A673 (cell line): ENCODE results near the gene CLN5. TPM values are rescaled to one million over a fixed set of nuclear protein-coding genes. Genes with fewer than 3 reads are reported as not detected.

Experiments used
- BruUV-seq: library from RNA; stranded (reverse); fragments of 400-500 nt; replicated peaks from 2 replicates; lab custom pipeline; 2021; lab: Mats Ljungman, UMichigan
- CTCF ChIA-PET: fragments of 300-600 bp; sonication (Branson Sonifier 250); formaldehyde crosslinking; loops from one replicate; lab custom pipeline; 2022; ENCODE audit warnings: antibody characterized with exemption; lab: Charles Lee
- POLR2A ChIA-PET: fragments of 300-600 bp; sonication (Branson Sonifier 250); formaldehyde crosslinking; loops from one replicate; lab custom pipeline; 2022; ENCODE audit warnings: antibody characterized with exemption; ENCODE audit not compliant: low non-redundant PET; lab: Charles Lee
- DNase-seq: peaks from one replicate; pipeline ENCODE4 v3.0.0-alpha.2; 2015; ENCODE audit warnings: low spot score
- H3K27ac ChIP-seq: fragments of 200-600 bp; sonication (generic); 2 replicates; pipeline ENCODE4 v1.5.1; 2016; ENCODE audit warnings: mixed run types, low read depth, mild to moderate bottlenecking, mixed read lengths, antibody characterized with exemption, low read length; ENCODE audit not compliant: poor library complexity, severe bottlenecking
- H3K27me3 ChIP-seq: fragments of 200-600 bp; sonication (generic); replicated peaks from 2 replicates; pipeline ENCODE4 v1.6.1; 2017; ENCODE audit warnings: mixed run types, low read depth, mild to moderate bottlenecking, mixed read lengths, antibody characterized with exemption, low read length; ENCODE audit not compliant: insufficient read depth, poor library complexity
- H3K36me3 ChIP-seq: fragments of 200-600 bp; sonication (generic); 2 replicates; pipeline ENCODE4 v1.6.1; 2016; ENCODE audit warnings: mixed run types, mild to moderate bottlenecking, mixed read lengths, antibody characterized with exemption, low read length; ENCODE audit not compliant: insufficient read depth, poor library complexity, severe bottlenecking
- H3K4me1 ChIP-seq: fragments of 200-600 bp; sonication (generic); 2 replicates; pipeline ENCODE4 v1.6.1; 2017; ENCODE audit warnings: mixed run types, mild to moderate bottlenecking, mixed read lengths, antibody characterized with exemption, low read length; ENCODE audit not compliant: insufficient read depth, poor library complexity, severe bottlenecking
- H3K4me3 ChIP-seq: fragments of 200-600 bp; sonication (generic); 2 replicates; pipeline ENCODE4 v1.5.1; 2016; ENCODE audit warnings: low read depth, mixed run types, mild to moderate bottlenecking, mixed read lengths, low read length; ENCODE audit not compliant: poor library complexity, severe bottlenecking
- H3K9me3 ChIP-seq: fragments of 200-600 bp; sonication (generic); 2 replicates; pipeline ENCODE4 v1.6.1; 2016; ENCODE audit warnings: mixed run types, low read depth, mild to moderate bottlenecking, mixed read lengths, antibody characterized with exemption, low read length; ENCODE audit not compliant: poor library complexity, severe bottlenecking
- EZH2 ChIP-seq: fragments of 200-600 bp; sonication (generic); IDR thresholded peaks from 2 replicates; pipeline ENCODE4 v1.6.1; 2017; ENCODE audit warnings: borderline replicate concordance, low read depth, mild to moderate bottlenecking, mixed read lengths, antibody characterized with exemption, low read length; ENCODE audit not compliant: poor library complexity, severe bottlenecking
- intact Hi-C: fragments of 100-400 bp; cut with micrococcal nuclease; formaldehyde crosslinking; loops from one replicate; pipeline ENCODE4 v1.10.0; 2022; ENCODE audit not compliant: unreplicated experiment
- total RNA-seq: library from RNA; stranded (reverse); gene quantifications from 2 replicates; pipeline ENCODE4 v1.2.3, GENCODE V29; 2021
- TF ChIP-seq, protein P1 (sequence below): fragments of 300-800, 200-600 bp; sonication (generic); conservative IDR thresholded peaks from 2 replicates; pipeline ENCODE4 v1.5.1; 2017; ENCODE audit warnings: low read depth, mild to moderate bottlenecking, antibody characterized with exemption, low read length, moderate library complexity, mixed read lengths

CLN5 gene
- total RNA-seq, 1 experiment from 2014 or later: 13.7 TPM

DNA sequence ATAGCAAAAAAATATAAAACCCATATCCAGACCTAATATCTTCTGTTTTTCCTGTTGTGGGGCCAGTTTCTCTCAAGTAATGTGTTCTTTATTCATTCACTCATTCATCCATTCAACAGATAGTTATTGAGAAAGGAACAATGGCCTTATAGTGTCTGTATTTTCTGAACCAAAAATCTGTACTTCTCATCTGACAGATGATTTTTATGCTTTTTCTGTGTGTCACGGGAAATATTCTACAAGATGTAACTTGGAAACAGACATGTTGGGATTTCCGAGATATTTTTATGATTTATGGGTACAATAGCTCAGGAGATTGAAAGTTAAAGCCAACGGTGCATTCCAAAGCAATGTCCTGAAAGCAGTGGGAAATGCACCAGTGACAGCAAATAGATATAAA is 37.9 kb upstream of the CLN5 start:
- DNase-seq: no peak
- no peaks in the 10 kb centered on the region for H3K27me3 ChIP-seq
- CTCF ChIA-PET: no interaction called here
- TF ChIP-seq EZH2: no peak
- TF ChIP-seq, protein P1, sequence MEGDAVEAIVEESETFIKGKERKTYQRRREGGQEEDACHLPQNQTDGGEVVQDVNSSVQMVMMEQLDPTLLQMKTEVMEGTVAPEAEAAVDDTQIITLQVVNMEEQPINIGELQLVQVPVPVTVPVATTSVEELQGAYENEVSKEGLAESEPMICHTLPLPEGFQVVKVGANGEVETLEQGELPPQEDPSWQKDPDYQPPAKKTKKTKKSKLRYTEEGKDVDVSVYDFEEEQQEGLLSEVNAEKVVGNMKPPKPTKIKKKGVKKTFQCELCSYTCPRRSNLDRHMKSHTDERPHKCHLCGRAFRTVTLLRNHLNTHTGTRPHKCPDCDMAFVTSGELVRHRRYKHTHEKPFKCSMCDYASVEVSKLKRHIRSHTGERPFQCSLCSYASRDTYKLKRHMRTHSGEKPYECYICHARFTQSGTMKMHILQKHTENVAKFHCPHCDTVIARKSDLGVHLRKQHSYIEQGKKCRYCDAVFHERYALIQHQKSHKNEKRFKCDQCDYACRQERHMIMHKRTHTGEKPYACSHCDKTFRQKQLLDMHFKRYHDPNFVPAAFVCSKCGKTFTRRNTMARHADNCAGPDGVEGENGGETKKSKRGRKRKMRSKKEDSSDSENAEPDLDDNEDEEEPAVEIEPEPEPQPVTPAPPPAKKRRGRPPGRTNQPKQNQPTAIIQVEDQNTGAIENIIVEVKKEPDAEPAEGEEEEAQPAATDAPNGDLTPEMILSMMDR: no peak
- POLR2A ChIA-PET: no interaction called here
- no peaks in the 10 kb centered on the region for H3K9me3 ChIP-seq
- BruUV-seq: no TSS peak
- no peak overlapping the region for H3K4me3 ChIP-seq
- H3K36me3 ChIP-seq: no peaks in the 10 kb centered on the region
- intact Hi-C loops: no loop called here
- H3K4me1 ChIP-seq: no peaks in the 10 kb centered on the region
- no peak overlapping the region for H3K27ac ChIP-seq

DNA sequence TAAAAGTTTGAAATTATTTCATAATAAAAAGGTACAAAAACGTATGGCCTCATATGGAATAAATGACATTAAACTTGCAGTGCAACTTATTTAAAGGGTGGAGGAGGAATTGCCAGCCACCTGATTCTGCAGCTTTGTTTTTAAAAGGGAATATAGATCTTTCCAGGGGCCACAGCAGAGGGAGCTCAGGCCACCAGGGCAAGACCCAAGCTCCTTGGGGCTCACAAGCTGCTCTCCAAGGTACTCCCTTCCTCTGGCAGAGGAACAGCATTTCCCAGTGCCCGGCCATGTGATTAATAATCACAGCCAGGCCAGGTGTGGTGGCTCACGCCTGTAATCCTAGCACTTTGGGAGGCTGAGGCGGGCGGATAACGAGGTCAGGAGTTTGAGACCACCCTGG is 37.3 kb upstream of the CLN5 start:
- no peak for DNase-seq
- no peaks in the 10 kb centered on the region for H3K4me1 ChIP-seq
- intact Hi-C loops: no loop called here
- no peaks in the 10 kb centered on the region for H3K27me3 ChIP-seq
- no peaks in the 10 kb centered on the region for H3K36me3 ChIP-seq
- ChIA-PET CTCF (no interaction called here), POLR2A (no interaction called here)
- no peak overlapping the region for H3K4me3 ChIP-seq
- H3K9me3 ChIP-seq: no peaks in the 10 kb centered on the region
- no peak for TF ChIP-seq EZH2
- TF ChIP-seq, protein P1: no peak
- H3K27ac ChIP-seq: no peak overlapping the region
- BruUV-seq: no TSS peak

DNA sequence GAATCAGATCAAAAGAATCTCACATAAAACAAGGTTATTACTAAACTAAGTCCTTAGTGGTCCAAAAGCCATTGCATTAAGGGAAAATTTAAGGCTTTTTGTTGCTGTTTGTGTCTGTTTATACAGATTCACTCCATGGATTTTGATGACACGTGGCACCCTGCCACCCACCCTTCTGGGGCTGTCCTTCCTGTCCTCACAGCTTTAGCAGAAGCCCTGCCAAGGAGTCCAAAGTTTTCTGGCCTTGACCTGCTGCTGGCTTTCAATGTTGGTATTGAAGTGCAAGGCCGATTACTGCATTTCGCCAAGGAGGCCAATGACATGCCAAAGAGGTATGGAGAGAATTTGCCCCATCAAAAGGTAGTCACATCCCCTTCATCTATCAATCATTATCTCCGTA is 36.7 kb upstream of the CLN5 start:
- Histone ChIP-seq H3K36me3 (no peaks in the 10 kb centered on the region), H3K27ac (no peak overlapping the region), H3K9me3 (peaks cover 5% of the 10 kb centered on the region), H3K4me1 (no peaks in the 10 kb centered on the region), H3K4me3 (no peak overlapping the region), H3K27me3 (no peaks in the 10 kb centered on the region)
- intact Hi-C loops: no loop called here
- DNase-seq: no peak
- POLR2A ChIA-PET: no interaction called here
- BruUV-seq: no TSS peak
- CTCF ChIA-PET: no interaction called here
- no peak for TF ChIP-seq EZH2
- TF ChIP-seq, protein P1: no peak
